GM18526 (cell line): ENCODE results near the gene RPS8.

ENCODE experiments used
- POLR2A ChIP-seq: IDR thresholded peaks from 3 replicates; pipeline ENCODE4 v1.6.1; 2011; ENCODE audit not compliant: insufficient read length; ENCODE audit errors: extremely low read depth

Gene RPS8

GRCh38 chr1:44775078-44775929, at the start of gene RPS8:
Gene RPS8 (plus strand): TSS chr1:44775540. CDS start chr1:44775597, 57 bp downstream.
- peak; percentile 99 for TF ChIP-seq POLR2A

- peak; percentile 97 for TF ChIP-seq POLR2A
Observed at GRCh38 chr1:44730741-44731512, 44.4 kb upstream of the RPS8 start, which contains the start of gene RNU5D-1. Gene RNU5D-1 (minus strand): TSS chr1:44731170.

GRCh38 chr1:44733365-44733764, 42.0 kb upstream of the RPS8 start:
- TF ChIP-seq POLR2A = no peak

- TF ChIP-seq POLR2A = no peak
Observed at GRCh38 chr1:44733784-44734183, 41.6 kb upstream of the RPS8 start.

- TF ChIP-seq POLR2A = no peak
Observed at GRCh38 chr1:44735992-44736391, 39.3 kb upstream of the RPS8 start.

GRCh38 chr1:44739307-44740178, 35.8 kb upstream of the RPS8 start, which contains the start of gene KIF2C:
Gene KIF2C (plus strand): TSS chr1:44739837. CDS start chr1:44739933, 96 bp downstream.
- TF ChIP-seq POLR2A = peak; percentile 92

GRCh38 chr1:44740179-44740617, 35.1 kb upstream of the RPS8 start:
- TF ChIP-seq POLR2A = no peak

GRCh38 chr1:44743211-44743610, 32.1 kb upstream of the RPS8 start:
- TF ChIP-seq POLR2A = no peak

- no peak for TF ChIP-seq POLR2A
Observed at GRCh38 chr1:44747878-44748277, 27.5 kb upstream of the RPS8 start.

GRCh38 chr1:44757420-44757819, 17.9 kb upstream of the RPS8 start:
- no peak for TF ChIP-seq POLR2A

GRCh38 chr1:44759077-44759476, 16.3 kb upstream of the RPS8 start:
- no peak for TF ChIP-seq POLR2A

- TF ChIP-seq POLR2A = no peak
Observed at GRCh38 chr1:44760876-44761275, 14.5 kb upstream of the RPS8 start.

- no peak for TF ChIP-seq POLR2A
Observed at GRCh38 chr1:44775930-44776729, 790 bp downstream of the RPS8 start.

GRCh38 chr1:44776730-44777068, 1.4 kb downstream of the RPS8 start:
- TF ChIP-seq POLR2A = no peak

- no peak for TF ChIP-seq POLR2A
Observed at GRCh38 chr1:44777547-44777946, 2.2 kb downstream of the RPS8 start.
